Femur (tissue), 1 donor: ENCODE measurements around the gene RPTOR.
A peak's percentile ranks its signal among the peaks of the same experiment; 100 is the strongest.

Experiments
- DNase-seq: peaks from one replicate; pipeline ENCODE4 v3.0.0-alpha.2; 2017

Gene RPTOR

DNA sequence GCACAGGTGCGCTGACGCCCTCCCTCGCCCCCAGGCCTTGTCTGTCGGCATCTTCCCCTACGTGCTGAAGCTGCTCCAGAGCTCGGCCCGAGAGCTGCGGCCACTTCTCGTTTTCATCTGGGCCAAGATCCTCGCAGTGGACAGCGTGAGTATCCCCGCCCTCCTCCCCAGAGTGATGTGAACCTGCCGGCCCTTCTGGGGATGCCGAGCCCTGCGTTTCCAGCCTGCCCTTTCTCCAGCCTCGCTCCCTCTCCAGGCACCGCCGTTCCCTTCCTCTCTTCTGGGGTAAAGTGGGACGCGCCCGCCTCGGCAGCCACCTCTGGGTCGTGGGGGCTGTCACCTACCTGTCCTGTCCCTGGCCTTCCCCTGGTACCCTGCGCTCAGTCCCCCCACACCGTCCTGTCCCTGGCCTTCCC lies 313.1 kb downstream of the RPTOR start:
- DNase-seq, result no peak

GRCh38 chr17:80858301-80859001 lies 313.8 kb downstream of the RPTOR start:
- no peak for DNase-seq

- peak; percentile 79 for DNase-seq
Observed at GRCh38 chr17:80859002-80859941, 314.6 kb downstream of the RPTOR start.

DNA sequence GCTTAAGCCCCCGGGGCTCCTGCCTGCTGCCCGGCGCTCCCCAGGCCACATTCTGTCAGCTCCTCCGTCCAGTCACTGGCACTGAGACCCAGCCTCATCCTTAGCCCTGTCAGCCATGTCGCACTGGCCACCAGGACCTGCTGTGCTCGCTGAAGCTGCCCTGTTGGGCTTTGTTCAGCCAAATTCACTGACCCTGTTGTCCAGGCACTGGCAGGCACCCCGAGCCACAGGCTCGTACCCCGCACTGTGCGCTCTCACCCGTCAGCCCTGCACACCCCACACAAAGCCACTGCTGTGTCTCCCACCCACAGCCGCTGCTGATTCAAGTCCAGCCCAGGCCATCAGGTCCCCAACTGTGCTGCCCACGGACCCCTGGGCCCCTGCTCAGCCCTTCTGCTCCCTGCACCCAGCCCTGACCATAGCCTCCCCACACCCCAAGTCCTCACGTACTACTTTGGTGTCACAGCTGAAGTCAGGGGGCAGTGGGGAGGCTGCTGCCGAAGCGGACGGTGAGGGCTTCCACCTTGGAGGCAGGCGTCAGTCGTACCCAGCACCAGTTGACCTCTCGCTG lies 315.5 kb downstream of the RPTOR start:
- no peak for DNase-seq

DNA sequence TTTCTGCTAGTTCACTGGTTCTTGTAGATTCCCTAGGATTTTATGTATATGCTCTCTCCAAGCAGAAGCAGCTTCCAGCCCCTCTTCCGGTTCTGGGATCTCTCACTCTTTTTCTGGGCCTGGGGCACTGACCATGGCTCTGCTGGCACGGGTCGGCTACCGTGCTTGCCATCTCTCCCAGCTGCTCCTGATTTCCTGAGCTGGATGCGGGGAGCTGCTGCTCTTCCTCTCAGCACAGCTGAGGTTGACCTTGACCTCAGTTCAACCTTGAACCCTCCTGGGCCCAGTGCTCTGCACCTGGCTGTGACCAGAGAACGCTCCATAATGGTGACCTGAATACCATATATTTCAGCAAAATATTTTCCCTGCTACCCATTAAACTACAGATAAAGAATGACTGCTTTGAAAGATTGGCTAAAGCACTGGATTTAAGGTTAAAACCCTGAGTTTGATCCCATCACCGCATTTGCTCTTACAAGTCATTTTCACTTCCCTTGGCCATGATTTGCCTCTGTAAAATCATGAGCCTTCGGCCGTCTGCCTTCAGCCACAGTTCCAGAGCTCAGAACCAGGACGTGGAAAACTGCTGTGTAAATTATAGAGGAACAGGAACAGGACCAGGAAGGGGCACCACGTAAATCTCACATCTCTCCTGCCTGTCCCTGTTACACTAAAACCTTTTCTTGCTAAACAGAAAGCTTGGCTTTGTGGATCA lies 316.2 kb downstream of the RPTOR start:
- no peak for DNase-seq

GRCh38 chr17:80861418-80861815 lies 316.8 kb downstream of the RPTOR start:
- DNase-seq, result no peak

DNA sequence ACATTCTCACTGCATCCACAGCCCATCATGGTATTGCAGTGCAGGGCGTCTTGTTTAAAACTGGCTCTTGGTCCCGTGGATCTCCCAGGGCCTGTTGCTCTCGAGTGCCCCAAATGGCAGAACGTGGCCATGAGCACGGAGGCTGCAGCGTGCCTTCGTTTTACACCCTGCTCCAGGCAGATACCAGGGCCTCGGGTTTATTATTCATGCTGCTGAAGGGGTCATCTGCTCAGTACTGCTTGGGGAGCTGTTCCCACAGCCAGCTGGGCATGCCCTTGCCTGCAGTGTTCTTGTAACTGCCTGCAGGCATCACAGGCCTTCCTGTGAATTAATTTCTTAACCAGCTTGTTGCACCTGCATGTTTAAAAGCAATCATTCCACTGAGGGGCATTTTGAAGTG lies 317.3 kb downstream of the RPTOR start:
- DNase-seq, result no peak

DNA sequence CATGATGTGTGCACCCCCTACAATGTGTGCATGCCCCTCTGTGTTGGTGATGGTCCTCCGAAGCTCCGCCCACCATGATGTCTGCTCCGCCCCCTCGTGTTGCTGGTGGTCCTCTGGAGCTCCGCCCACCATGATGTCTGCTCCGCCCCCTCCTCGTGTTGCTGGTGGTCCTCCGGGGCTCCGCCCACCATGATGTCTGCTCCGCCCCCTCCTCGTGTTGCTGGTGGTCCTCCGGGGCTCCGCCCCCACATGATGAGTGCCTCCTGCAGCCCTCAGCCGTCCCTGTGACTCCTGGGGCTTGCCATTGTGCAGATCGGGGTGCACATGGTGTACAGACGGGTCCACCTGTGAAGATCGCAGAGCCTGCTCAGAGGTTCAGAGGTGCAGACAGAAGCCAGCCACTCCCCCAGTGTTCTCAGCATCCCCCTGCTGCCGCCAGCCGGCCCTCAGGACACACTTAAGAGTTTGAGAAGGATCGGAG lies 317.9 kb downstream of the RPTOR start:
- no peak for DNase-seq

DNA sequence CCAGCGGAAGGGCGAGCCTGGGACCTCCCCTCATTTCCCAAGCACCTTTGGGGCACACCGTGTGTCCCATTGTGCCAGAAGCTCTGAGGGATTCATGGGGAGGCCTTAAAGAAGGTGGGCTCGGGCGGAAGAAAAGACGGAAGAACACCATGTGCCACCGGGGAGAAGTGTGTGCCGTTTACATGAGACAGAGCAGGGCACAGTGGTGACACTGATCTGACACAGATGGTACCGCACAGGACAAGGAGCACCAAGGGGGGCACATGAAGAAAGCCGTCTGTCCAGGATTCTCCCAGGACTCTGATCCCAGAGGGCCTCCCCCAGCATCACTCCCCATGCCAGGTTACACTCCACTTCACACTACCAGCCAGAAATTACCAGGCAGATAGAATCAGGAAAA lies 318.3 kb downstream of the RPTOR start:
- no peak for DNase-seq

GRCh38 chr17:80863626-80864025 lies 319.0 kb downstream of the RPTOR start:
- no peak for DNase-seq

GRCh38 chr17:80864751-80865150 lies 320.1 kb downstream of the RPTOR start:
- no peak for DNase-seq

DNA sequence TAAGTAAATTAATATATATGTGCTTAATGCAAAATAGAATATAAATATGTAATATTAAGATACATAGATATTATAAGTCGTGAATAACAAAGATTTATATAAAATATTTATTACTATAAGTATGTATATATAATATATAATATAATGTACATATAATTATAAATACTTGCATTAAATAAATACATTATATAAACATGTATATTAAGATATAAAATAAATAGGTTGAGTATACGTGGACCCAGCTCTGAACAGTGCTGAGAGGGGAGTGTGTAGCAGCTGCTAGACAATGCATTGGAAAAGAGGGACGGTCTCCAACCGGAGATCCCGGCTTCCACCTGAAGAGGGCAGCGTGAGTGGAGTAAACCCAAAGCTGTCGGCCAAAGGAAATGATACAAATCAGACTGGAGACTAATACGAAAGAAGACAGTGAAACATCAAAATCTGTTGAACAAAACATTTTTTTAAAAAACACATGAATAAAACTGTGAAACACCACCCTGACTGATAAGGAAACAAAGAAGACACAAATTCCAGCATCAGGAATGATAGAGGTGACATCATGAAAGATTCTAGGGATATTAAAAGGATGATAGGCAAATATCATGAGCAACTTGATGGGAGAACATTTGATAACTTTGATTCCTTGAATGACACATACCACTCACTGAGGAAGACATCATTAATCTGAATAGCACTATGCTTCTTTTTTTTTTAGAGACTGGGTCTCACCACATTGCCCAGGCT lies 321.6 kb downstream of the RPTOR start:
- DNase-seq, result peak; percentile 82

DNA sequence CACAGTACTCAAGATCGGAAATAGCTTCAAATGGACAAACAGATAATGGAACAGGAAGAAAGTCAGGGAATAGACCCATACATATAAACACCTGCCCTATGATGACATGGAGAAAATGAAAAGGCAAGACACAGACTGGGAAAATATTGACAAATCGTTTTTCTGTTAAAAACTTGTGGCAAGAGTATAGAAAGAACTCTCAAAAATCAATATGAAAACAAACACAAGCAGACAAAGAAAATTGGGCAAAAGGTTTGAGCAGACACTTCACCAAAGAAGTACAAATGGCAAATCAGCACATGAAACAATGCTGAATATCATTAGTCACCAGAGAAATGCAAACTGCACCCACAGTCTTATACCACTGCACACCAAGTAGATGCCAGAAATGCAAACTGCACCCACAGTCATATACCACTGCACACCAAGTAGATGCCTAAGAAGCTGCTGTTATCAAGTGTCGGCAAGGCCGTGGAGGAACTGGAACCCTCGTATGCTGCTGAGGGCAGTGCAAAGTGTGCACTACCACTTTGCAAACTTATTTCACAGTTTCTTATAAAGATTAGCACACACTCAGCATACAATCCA lies 323.5 kb downstream of the RPTOR start:
- DNase-seq, result no peak

DNA sequence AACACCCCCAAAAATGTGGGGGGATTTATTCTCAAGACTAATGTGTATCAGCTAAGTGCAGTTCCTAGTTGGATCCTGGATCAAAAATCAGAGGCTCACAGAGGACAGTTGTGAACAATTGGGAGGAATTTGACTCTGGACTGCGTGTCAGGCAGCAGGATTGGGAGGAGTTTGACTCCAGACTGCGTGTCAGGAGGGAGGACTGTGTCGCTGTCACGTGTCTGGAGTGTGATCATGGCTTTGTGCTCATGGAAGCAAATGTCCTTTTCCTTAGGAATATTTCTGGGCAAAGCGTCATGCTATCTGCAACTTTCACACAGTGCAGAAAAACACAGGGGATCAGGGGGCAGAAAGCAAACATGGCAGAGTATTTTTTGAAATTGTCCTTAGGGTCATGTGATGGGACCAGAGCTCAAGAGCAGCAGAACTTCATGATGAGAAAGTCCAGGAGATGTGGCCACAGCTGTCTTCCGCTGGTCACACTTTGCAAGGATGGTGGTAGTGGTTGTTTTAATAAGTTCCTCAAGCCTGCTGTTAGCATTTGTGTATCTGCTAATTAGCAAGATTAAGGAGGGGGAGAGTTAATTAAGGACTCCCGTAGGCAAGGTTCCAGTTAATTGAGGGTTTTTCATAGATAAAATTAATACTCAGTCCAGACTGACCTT lies 325.0 kb downstream of the RPTOR start:
- no peak for DNase-seq

GRCh38 chr17:80870401-80870800 lies 325.8 kb downstream of the RPTOR start:
- no peak for DNase-seq

GRCh38 chr17:80871341-80871740 lies 326.7 kb downstream of the RPTOR start:
- DNase-seq, result no peak

DNA sequence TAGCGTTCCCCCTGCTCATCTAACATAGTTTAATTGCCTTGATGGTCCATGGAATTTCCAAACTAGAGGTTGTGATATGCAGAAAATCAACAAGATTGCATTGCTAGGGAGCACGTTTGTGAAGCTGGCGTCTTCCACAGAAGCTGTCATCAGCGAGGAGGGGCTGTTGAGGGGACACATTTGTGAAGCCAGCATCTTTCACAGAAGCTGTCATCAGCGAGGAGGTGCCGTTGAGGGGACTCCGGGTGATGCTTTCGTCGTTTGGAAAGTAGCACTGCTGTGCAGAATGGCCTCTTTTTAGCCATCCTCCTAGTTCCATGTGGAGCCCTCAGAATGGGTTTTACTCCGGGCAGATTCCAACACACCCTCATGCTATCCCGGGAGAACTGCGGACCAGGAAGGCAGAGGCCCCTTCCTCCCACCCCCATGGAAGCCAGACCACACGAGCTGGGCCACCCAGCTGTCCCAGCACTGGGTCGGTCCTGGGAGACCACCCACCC lies 327.4 kb downstream of the RPTOR start:
- no peak for DNase-seq

DNA sequence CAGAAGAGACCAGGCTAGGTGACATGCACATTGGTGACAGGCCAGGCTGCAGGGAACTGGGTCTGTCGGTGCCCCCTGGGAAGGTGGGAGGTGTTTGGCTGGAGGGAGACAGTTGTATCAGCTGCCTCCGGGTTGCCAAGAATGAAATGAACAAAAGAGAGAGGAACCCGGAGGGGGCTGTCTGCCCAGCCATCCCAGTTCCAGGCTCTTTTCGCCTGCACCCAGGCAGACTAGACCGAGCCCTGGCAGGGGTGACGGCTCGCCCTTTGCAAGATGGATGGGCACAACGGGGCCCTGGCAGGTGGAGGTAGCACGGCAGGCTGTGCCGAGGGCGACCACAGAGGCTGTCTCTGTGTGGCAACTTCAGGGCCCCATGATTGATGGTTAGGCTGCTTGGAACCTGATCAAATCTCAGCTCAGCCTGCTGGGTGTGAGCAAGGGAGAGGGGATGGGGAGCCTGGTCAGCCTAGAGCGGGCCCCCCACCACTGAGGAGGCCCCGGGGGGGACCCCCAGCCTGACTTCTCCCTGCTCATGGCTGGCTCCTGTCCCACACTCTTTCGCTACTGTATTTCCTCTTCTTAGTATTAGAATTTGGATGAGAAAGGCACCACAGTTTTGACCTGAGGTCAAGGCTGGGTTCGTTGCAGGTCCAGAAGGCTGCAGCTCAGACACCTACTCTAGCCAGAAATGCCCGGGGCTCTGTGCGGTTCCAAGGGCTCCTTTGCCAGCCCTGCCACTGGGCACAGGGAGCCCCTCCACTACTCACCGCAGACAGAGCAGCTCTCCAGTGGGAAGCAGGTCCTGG lies 328.1 kb downstream of the RPTOR start:
- no peak for DNase-seq

DNA sequence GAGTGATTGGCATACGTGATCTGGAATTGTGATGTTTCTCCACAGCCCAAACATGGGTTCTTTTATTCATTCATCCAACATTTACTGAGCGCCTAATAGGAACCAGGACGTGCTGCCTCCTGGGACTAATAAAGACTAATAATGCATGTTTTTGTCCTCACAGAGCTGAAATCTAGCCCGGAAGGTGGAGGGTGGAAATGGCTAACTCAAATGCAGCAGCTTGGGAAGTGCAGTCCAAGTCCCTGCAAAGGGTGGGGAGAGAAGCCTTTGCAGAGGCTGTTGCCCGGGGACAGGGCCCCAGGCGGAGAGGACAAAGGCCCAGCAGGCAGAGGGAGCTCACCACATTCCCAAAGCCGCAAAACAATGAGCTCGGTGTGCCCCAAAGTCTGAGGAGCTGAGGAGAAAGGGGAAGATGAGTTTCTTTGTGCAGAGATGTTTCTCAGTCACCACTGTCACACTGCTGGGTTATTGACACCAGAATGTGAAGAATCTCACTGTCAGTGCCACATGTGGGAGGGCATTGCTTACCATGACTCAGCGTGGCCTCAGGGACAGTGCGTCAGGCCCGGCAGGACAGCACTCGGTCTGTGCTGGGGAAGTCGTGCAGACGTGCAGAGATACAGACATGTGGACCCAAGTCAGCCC lies 328.8 kb downstream of the RPTOR start:
- DNase-seq, result no peak
